GM12872 (cell line): ENCODE measurements around the gene ZNF48.

Experiments
- CTCF ChIP-seq: IDR thresholded peaks from 3 replicates; pipeline ENCODE4 v1.5.1; 2011; ENCODE audit warnings: low read depth, mild to moderate bottlenecking, low read length, moderate library complexity; ENCODE audit not compliant: insufficient read depth

ZNF48 gene

DNA sequence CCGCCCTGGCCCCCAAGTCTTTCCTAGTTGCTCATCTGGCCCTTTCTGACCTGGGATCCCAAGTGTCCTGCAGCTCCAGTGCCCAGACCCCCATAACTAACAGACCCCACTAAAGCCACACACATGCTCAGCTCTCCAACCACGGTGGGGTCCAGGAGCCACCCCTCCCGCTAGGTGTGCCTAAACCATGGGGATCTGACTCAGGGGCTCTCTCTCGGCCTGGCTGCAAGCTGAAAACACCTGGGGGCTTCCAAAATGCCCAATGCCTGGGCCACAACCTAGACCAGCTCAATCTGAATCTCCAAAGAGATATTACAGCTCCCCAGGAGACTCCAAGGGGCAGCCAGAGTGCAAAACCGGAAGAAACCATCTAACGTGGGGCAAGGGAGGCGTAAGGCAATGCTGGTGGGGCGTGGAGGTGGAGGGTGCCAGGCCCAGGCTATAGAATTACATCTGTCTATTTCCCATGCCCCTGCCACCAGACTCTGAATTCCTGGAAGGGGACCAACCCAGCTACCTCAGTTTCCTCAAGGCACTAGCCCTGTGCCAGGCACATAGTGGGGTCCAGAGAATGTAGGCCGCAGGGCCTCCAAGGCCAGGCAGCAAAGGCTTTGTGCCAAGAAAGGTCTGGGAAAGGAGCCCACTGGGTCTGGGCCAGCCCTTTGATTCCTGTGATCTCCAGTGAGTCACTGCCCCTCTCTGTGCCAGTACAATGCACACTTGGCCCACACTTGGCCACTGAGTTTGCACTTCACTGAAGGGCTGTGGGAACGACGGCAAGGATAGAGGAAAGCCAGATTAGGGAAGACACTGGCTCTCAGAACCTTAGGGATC, 43.4 kb upstream of the ZNF48 start:
- no peak for TF ChIP-seq CTCF

DNA sequence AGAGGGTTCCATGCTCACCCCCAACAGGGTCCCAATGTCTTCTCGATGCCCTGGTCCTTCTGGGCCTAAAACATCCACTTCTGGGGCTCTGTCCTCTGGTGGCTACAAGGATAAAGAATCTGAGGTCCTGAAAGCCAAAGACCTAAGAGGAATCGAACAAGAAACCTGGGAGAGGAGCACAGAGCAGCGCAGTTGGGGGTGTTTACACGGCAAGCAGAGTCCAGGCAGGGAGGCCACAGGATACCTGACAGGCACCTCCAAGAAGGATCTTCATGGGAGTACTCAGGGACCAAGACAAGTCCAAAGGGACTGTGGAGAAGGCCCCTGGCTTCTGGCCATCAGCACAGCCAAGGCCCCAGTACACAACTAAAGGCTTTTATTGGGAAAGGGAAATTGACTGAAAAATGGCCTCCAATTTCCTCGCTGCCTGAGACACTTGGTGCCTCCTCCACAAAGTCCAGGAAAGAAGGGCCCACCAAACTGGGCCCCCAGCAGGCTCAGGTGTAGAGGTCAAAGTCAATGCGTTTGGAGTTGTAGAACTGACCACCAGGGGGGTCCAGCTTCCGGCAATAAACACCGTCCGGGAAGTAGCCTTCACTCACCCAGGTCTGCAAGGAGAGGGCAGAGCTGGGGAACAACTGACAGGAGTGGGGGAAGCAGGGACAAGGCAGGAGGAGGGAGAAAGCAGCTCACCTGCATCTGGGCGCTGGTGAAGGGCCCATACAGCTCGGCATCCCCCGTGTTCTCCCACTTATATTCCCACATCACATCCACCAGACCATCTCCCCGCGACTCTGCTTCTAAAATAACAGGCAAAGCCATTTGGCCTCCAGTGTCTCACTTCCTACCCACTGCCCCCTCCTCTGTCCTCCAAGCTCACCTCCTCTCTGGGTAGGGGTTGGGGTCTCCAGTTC, 42.5 kb upstream of the ZNF48 start:
- TF ChIP-seq CTCF, result no peak

- TF ChIP-seq CTCF, result no peak
These were observed 41.6 kb upstream of the ZNF48 start for GRCh38 chr16:30353438-30354129.

DNA sequence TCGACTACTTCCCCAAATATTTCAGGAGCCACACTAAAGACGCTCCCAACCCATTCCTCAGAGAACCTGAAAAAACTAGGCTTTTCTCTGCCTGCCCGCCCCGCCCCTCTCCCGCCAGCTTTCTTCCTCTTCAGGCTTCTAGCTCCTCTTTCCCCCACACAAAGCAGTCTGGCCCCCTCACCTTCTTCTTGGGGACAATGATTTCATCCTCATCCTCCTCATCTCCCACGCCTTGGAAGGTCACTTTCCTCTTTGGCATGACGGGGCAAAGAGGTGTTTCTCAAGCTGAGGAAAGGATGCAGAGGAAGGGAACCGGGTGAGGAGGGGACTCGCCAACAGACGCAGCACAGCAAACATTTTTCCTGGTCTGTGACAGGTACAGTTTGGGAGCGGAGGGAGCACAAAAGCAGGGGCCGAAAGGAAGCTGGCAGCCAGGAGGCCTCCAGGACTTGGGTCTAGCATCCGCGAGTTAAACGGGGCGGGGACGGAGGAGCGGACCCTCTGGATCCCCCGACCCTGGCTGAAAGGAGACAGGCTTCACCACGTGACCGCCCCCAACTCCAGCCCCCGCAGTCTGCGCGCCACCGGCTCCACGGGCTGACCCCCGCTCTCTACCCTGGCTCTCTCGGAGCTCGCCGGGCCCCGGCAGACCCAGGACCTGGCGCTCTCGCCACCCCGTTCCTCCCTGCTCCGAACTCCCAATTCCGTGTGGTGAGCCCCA, 40.6 kb upstream of the ZNF48 start:
- TF ChIP-seq CTCF, result no peak

- no peak for TF ChIP-seq CTCF
These were observed 39.9 kb upstream of the ZNF48 start, which contains the start of gene CD2BP2 for GRCh38 chr16:30355144-30355953. Gene CD2BP2, minus strand, starts transcription at chr16:30355308. Its CDS starts 627 bp downstream, at chr16:30354681.

GRCh38 chr16:30355954-30356308, 39.3 kb upstream of the ZNF48 start:
- TF ChIP-seq CTCF, result no peak
